ENCODE measurements around the gene ZSCAN22. TPM values are rescaled to one million over a fixed set of nuclear protein-coding genes. Genes with fewer than 3 reads are reported as not detected.

ZSCAN22 gene
- total RNA-seq, 1 experiment from 2014 or later, result 4.6 TPM

GRCh38 chr19:58380662-58381459 lies 54.1 kb downstream of the ZSCAN22 start, which contains the start of gene ZNF837 (continued):
- TF ChIP-seq ATF3 (IDR thresholded peaks at IDR 0.05) (no peak), TCF7L2 (IDR thresholded peaks at IDR 0.05; ENCODE audit: borderline replicate concordance, extremely low read depth, insufficient read depth, insufficient read length) (peak; percentile 93), EZH2phosphoT487 (IDR thresholded peaks at IDR 0.05; ENCODE audit: borderline replicate concordance) (no peak), MAX (IDR thresholded peaks at IDR 0.05) (peak; percentile 93), ELF1 (IDR thresholded peaks at IDR 0.05; ENCODE audit: borderline replicate concordance, low read depth) (peak; percentile 92; the same call in 1 of the 2 replicates), CBX3 (IDR thresholded peaks at IDR 0.05; ENCODE audit: low read depth) (peak; percentile 96), JUND (IDR thresholded peaks at IDR 0.05) (no peak), CEBPB (IDR thresholded peaks at IDR 0.05; ENCODE audit: low read depth) (no peak), REST (IDR thresholded peaks at IDR 0.05; ENCODE audit: low read depth) (no peak), SRF (IDR thresholded peaks at IDR 0.05; ENCODE audit: low read depth) (no peak; the same call in 1 of the 2 replicates), FOSL1 (IDR thresholded peaks at IDR 0.05; ENCODE audit: low read depth) (no peak), POLR2A (IDR thresholded peaks at IDR 0.05; ENCODE audit: borderline replicate concordance, extremely low read depth, insufficient read depth, insufficient read length) (peak; percentile 44)
